ENCODE results near the gene FAM200A.
"Not testable (repeated sequence)": the region's sequence is repeated elsewhere in the genome, so short reads cannot be mapped to it uniquely, and the experiment has no call there.

Gene FAM200A

GRCh38 chr7:99504603-99505323 lies 47.2 kb downstream of the FAM200A start, which contains the start of gene ZKSCAN5:
Gene ZKSCAN5 (plus strand): TSS chr7:99504662. CDS start chr7:99506045, 1,383 bp downstream.
- DNase-seq (ENCODE audit: low read depth in 1 of 2, low spot score in 1 of 2), result peak; percentile 95

DNA sequence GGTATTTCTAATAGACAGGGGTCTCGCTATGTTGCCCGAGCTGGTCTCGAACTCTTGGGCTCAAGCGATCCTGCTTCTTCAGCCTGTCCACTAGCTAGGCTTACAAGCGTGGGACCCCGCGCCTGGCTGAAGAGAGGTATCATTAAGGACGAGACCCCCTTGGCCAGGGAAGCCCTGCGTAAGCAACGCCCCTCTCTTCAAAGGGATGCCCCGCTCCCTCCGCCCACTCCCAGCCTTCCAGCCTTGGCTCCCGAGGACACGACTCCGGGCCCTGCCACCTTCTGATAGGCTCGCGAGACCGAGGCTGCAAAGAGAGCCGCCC lies 47.7 kb downstream of the FAM200A start:
- no peak for DNase-seq (ENCODE audit: low read depth in 1 of 2, low spot score in 1 of 2)

- not testable (repeated sequence) for DNase-seq (ENCODE audit: low read depth in 1 of 2, low spot score in 1 of 2)
These were observed 50.7 kb downstream of the FAM200A start for GRCh38 chr7:99501236-99501635.

DNA sequence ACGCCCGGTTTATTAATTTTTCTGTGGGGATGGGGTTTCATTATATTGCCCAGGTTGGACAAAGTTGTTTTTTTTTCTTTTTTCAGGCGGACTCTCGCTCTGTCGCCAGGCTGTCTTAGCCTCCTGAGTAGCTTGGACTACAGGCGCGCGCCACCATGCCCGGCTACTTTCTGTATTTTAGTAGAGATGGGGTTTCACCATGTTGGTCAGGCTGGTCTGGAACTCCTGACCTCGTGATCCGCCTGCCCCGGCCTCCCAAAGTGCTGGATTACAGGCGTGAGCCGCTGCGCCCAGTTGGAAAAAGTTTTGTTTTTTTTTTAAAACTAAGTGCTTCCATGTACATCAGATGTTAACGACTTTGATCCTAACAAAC lies 51.3 kb downstream of the FAM200A start:
- DNase-seq (ENCODE audit: low read depth in 1 of 2, low spot score in 1 of 2), result no peak

GRCh38 chr7:99499721-99500636 lies 51.9 kb downstream of the FAM200A start, which contains the start of gene ZNF394:
Gene ZNF394 (minus strand): TSS chr7:99500281. CDS start chr7:99500093, 188 bp downstream.
- DNase-seq (ENCODE audit: low read depth in 1 of 2, low spot score in 1 of 2), result peak; percentile 69 to 89

- DNase-seq (ENCODE audit: low read depth in 1 of 2, low spot score in 1 of 2), result no peak
These were observed 52.6 kb downstream of the FAM200A start for GRCh38 chr7:99499371-99499720.

GRCh38 chr7:99498546-99498944 lies 53.4 kb downstream of the FAM200A start:
- no peak for DNase-seq (ENCODE audit: low read depth in 1 of 2, low spot score in 1 of 2)

GRCh38 chr7:99497766-99498545 lies 54.0 kb downstream of the FAM200A start:
- no peak for DNase-seq (ENCODE audit: low read depth in 1 of 2, low spot score in 1 of 2)
